HCT116 (cell line): ENCODE data around the gene SBK2.

Source experiments
- POLR2A ChIP-seq: IDR thresholded peaks from 2 replicates; pipeline ENCODE4 v1.7.0; 2011; ENCODE audit warnings: borderline replicate concordance; ENCODE audit not compliant: insufficient read depth, insufficient read length; ENCODE audit errors: extremely low read depth
- POLR2AphosphoS5 ChIP-seq: IDR thresholded peaks from 2 replicates; pipeline ENCODE4 v1.6.1; 2011; ENCODE audit warnings: mild to moderate bottlenecking, low read depth, low read length, moderate library complexity
- ZNF274 ChIP-seq: fragments of 200-500 bp; sonication (Bioruptor generic); IDR thresholded peaks from 2 replicates; pipeline ENCODE4 v1.6.1; 2014; ENCODE audit warnings: mild to moderate bottlenecking, low read depth, low read length, inconsistent platforms
- TF ChIP-seq, protein P1 (sequence below): IDR thresholded peaks from 2 replicates; pipeline ENCODE4 v1.6.1; 2012
- TF ChIP-seq, protein P2 (sequence below), 3 experiments: fragments of 200-600 bp in 1 of 3; sonication (generic) in 1 of 3; IDR thresholded peaks in 2 of 3; conservative IDR thresholded peaks in 1 of 3; 2 replicates each; pipeline ENCODE4 v1.5.1; 2012 to 2017; ENCODE audit warnings: low read depth in 2 of 3, low read length in 2 of 3, antibody characterized with exemption in 1 of 3, borderline replicate concordance in 1 of 3, control low read depth in 1 of 3, mild to moderate bottlenecking in 1 of 3, mixed read lengths in 1 of 3, mixed run types in 1 of 3, moderate library complexity in 1 of 3; ENCODE audit not compliant: insufficient read depth in 1 of 3
- TF ChIP-seq, protein P3 (sequence below): IDR thresholded peaks from 2 replicates; pipeline ENCODE4 v1.6.1; 2011; ENCODE audit warnings: mild to moderate bottlenecking, low read length, moderate library complexity; ENCODE audit not compliant: insufficient replicate concordance; ENCODE audit errors: extremely low read depth

DNA sequence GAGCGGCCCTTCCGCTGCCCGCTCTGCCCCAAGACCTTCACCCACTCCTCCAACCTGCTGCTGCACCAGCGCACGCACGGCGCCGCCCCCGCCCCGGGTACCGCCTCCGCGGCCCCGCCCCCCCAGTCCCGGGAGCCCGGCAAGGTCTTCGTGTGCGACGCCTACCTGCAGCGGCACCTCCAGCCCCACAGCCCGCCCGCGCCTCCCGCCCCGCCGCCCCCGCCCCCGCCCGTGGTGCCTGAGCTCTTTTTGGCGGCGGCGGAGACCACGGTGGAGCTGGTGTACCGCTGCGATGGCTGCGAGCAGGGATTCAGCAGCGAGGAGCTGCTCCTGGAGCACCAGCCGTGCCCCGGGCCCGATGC, 55.2 kb downstream of the SBK2 start:
- TF ChIP-seq, protein P1, sequence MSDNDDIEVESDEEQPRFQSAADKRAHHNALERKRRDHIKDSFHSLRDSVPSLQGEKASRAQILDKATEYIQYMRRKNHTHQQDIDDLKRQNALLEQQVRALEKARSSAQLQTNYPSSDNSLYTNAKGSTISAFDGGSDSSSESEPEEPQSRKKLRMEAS: no peak
- TF ChIP-seq POLR2A (no peak), POLR2AphosphoS5 (no peak), ZNF274 (no peak)
- TF ChIP-seq, protein P2, sequence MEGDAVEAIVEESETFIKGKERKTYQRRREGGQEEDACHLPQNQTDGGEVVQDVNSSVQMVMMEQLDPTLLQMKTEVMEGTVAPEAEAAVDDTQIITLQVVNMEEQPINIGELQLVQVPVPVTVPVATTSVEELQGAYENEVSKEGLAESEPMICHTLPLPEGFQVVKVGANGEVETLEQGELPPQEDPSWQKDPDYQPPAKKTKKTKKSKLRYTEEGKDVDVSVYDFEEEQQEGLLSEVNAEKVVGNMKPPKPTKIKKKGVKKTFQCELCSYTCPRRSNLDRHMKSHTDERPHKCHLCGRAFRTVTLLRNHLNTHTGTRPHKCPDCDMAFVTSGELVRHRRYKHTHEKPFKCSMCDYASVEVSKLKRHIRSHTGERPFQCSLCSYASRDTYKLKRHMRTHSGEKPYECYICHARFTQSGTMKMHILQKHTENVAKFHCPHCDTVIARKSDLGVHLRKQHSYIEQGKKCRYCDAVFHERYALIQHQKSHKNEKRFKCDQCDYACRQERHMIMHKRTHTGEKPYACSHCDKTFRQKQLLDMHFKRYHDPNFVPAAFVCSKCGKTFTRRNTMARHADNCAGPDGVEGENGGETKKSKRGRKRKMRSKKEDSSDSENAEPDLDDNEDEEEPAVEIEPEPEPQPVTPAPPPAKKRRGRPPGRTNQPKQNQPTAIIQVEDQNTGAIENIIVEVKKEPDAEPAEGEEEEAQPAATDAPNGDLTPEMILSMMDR (IDR thresholded peaks at IDR 0.05 in 2 of 3, conservative IDR thresholded peaks at IDR 0.05 in 1 of 3; ENCODE audit: borderline replicate concordance in 1 of 3, insufficient read depth in 1 of 3, low read depth in 2 of 3, low read length in 2 of 3): no peak
- TF ChIP-seq, protein P3, sequence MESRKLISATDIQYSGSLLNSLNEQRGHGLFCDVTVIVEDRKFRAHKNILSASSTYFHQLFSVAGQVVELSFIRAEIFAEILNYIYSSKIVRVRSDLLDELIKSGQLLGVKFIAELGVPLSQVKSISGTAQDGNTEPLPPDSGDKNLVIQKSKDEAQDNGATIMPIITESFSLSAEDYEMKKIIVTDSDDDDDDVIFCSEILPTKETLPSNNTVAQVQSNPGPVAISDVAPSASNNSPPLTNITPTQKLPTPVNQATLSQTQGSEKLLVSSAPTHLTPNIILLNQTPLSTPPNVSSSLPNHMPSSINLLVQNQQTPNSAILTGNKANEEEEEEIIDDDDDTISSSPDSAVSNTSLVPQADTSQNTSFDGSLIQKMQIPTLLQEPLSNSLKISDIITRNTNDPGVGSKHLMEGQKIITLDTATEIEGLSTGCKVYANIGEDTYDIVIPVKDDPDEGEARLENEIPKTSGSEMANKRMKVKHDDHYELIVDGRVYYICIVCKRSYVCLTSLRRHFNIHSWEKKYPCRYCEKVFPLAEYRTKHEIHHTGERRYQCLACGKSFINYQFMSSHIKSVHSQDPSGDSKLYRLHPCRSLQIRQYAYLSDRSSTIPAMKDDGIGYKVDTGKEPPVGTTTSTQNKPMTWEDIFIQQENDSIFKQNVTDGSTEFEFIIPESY: no peak
